Caco-2 (cell line): Measurements from ENCODE around the gene ANP32A. TPM values are rescaled to one million over a fixed set of nuclear protein-coding genes. Genes with fewer than 3 reads are reported as not detected.

ENCODE experiments used
- BruUV-seq: library from RNA; stranded (reverse); fragments of 400-500 nt; replicated peaks from 2 replicates; lab custom pipeline; 2021; lab: Mats Ljungman, UMichigan
- CTCF ChIA-PET: fragments of 300-600 bp; sonication (Branson Sonifier 250); formaldehyde crosslinking; loops from one replicate; lab custom pipeline; 2022; ENCODE audit warnings: antibody characterized with exemption; lab: Charles Lee
- POLR2A ChIA-PET: fragments of 300-600 bp; sonication (Branson Sonifier 250); formaldehyde crosslinking; loops from one replicate; lab custom pipeline; 2022; ENCODE audit warnings: antibody characterized with exemption; lab: Charles Lee
- DNase-seq, 2 experiments: peaks; one replicate each; pipeline versions ENCODE4 v3.0.0 to v3.0.0-alpha.2; 2020 to 2022
- H3K27me3 ChIP-seq: replicated peaks from 2 replicates; pipeline ENCODE4 v1.6.0; 2011; ENCODE audit warnings: low read length; ENCODE audit not compliant: control insufficient read depth, insufficient read depth
- H3K36me3 ChIP-seq: 2 replicates; pipeline ENCODE4 v1.5.1; 2011; ENCODE audit warnings: low read length; ENCODE audit not compliant: control insufficient read depth, insufficient read depth
- H3K4me1 ChIP-seq: fragments of 250-450 bp; sonication (Bioruptor Pico); 2 replicates; pipeline ENCODE4 v1.5.1; 2020; ENCODE audit warnings: mild to moderate bottlenecking
- H3K4me3 ChIP-seq: 2 replicates; pipeline ENCODE4 v1.5.1; 2011; ENCODE audit warnings: low read depth, mild to moderate bottlenecking, control low read depth, low read length
- H3K9me3 ChIP-seq: fragments of 250-450 bp; sonication (Bioruptor Pico); 2 replicates; pipeline ENCODE4 v1.5.1; 2020; ENCODE audit warnings: mild to moderate bottlenecking, moderate library complexity
- H3K27ac Mint-ChIP-seq: one replicate; pipeline ENCODE4 v1.8.0; 2022; ENCODE audit warnings: mixed read lengths; ENCODE audit not compliant: unreplicated experiment
- H3K27me3 Mint-ChIP-seq: one replicate; pipeline ENCODE4 v1.8.0; 2022; ENCODE audit warnings: mixed read lengths; ENCODE audit not compliant: insufficient read depth, unreplicated experiment
- H3K36me3 Mint-ChIP-seq: one replicate; pipeline ENCODE4 v1.8.0; 2022; ENCODE audit warnings: mild to moderate bottlenecking, mixed read lengths; ENCODE audit not compliant: insufficient read depth, unreplicated experiment
- H3K4me1 Mint-ChIP-seq: one replicate; pipeline ENCODE4 v1.8.0; 2022; ENCODE audit warnings: low read depth, mixed read lengths; ENCODE audit not compliant: unreplicated experiment
- H3K4me3 Mint-ChIP-seq: one replicate; pipeline ENCODE4 v1.8.0; 2022; ENCODE audit warnings: mild to moderate bottlenecking, moderate library complexity, mixed read lengths; ENCODE audit not compliant: unreplicated experiment
- H3K9me3 Mint-ChIP-seq: one replicate; pipeline ENCODE4 v1.8.0; 2022; ENCODE audit warnings: mixed read lengths; ENCODE audit not compliant: unreplicated experiment
- intact Hi-C: fragments of 100-400 bp; cut with micrococcal nuclease; formaldehyde crosslinking; loops from one replicate; pipeline ENCODE4 v1.10.0; 2022; ENCODE audit not compliant: unreplicated experiment
- total RNA-seq: library from RNA; stranded (reverse); gene quantifications from 2 replicates; pipeline ENCODE4 v1.2.3, GENCODE V29; 2022
- TF ChIP-seq, protein P1 (sequence below), 2 experiments: fragments of 200-600 bp in 1 of 2; IDR thresholded peaks; 1 replicate in 1 of 2; 2 replicates in 1 of 2; pipeline versions ENCODE4 v1.5.1 to v1.8.0; 2011 to 2022; ENCODE audit warnings: antibody characterized with exemption in 1 of 2, control low read depth in 1 of 2, inconsistent platforms in 1 of 2, low read depth in 1 of 2, low read length in 1 of 2, mild to moderate bottlenecking in 1 of 2, moderate library complexity in 1 of 2; ENCODE audit not compliant: insufficient read depth in 1 of 2, severe bottlenecking in 1 of 2, unreplicated experiment in 1 of 2

ANP32A gene
- total RNA-seq, 1 experiment from 2014 or later, result 169 TPM

GRCh38 chr15:68751622-68752021 is 69.1 kb downstream of the ANP32A start:
- TF ChIP-seq, protein P1, sequence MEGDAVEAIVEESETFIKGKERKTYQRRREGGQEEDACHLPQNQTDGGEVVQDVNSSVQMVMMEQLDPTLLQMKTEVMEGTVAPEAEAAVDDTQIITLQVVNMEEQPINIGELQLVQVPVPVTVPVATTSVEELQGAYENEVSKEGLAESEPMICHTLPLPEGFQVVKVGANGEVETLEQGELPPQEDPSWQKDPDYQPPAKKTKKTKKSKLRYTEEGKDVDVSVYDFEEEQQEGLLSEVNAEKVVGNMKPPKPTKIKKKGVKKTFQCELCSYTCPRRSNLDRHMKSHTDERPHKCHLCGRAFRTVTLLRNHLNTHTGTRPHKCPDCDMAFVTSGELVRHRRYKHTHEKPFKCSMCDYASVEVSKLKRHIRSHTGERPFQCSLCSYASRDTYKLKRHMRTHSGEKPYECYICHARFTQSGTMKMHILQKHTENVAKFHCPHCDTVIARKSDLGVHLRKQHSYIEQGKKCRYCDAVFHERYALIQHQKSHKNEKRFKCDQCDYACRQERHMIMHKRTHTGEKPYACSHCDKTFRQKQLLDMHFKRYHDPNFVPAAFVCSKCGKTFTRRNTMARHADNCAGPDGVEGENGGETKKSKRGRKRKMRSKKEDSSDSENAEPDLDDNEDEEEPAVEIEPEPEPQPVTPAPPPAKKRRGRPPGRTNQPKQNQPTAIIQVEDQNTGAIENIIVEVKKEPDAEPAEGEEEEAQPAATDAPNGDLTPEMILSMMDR (IDR thresholded peaks at IDR 0.05; ENCODE audit: insufficient read depth in 1 of 2, low read depth in 1 of 2, low read length in 1 of 2, severe bottlenecking in 1 of 2, unreplicated experiment in 1 of 2), result no peak
- no peak overlapping the region for H3K27ac Mint-ChIP-seq
- H3K27me3 Mint-ChIP-seq, result no peaks in the 10 kb centered on the region
- H3K4me1 Mint-ChIP-seq, result no peaks in the 10 kb centered on the region
- Histone ChIP-seq H3K27me3 (no peaks in the 10 kb centered on the region), H3K9me3 (no peaks in the 10 kb centered on the region), H3K36me3 (no peaks in the 10 kb centered on the region), H3K4me3 (no peak overlapping the region), H3K4me1 (no peaks in the 10 kb centered on the region)
- no peaks in the 10 kb centered on the region for H3K9me3 Mint-ChIP-seq
- no peak overlapping the region for H3K4me3 Mint-ChIP-seq
- DNase-seq, result no peak
- H3K36me3 Mint-ChIP-seq, result no peaks in the 10 kb centered on the region
- ChIA-PET POLR2A (no interaction called here), CTCF (no interaction called here)
- intact Hi-C loops, result no loop called here
- no TSS peak for BruUV-seq

GRCh38 chr15:68749793-68750192 is 70.9 kb downstream of the ANP32A start:
- intact Hi-C loops, result no loop called here
- POLR2A ChIA-PET, result no interaction called here

GRCh38 chr15:68749365-68749764 is 71.3 kb downstream of the ANP32A start:
- TF ChIP-seq, protein P1 (IDR thresholded peaks at IDR 0.05; ENCODE audit: insufficient read depth in 1 of 2, low read depth in 1 of 2, low read length in 1 of 2, severe bottlenecking in 1 of 2, unreplicated experiment in 1 of 2), result no peak
- Mint-ChIP-seq H3K36me3 (no peaks in the 10 kb centered on the region), H3K4me1 (no peaks in the 10 kb centered on the region), H3K27ac (no peak overlapping the region), H3K9me3 (no peaks in the 10 kb centered on the region), H3K4me3 (no peak overlapping the region), H3K27me3 (no peaks in the 10 kb centered on the region)
- POLR2A ChIA-PET, result no interaction called here
- Histone ChIP-seq H3K4me3 (no peak overlapping the region), H3K36me3 (no peaks in the 10 kb centered on the region), H3K4me1 (no peaks in the 10 kb centered on the region), H3K27me3 (no peaks in the 10 kb centered on the region), H3K9me3 (no peaks in the 10 kb centered on the region)
- BruUV-seq, result no TSS peak
- CTCF ChIA-PET, result no interaction called here
- intact Hi-C loops, result no loop called here
- no peak for DNase-seq

More at GRCh38 chr15:68749793-68750192, 70.9 kb downstream of the ANP32A start:
- Mint-ChIP-seq H3K9me3 (no peaks in the 10 kb centered on the region), H3K36me3 (no peaks in the 10 kb centered on the region), H3K27me3 (no peaks in the 10 kb centered on the region), H3K4me1 (no peaks in the 10 kb centered on the region), H3K4me3 (no peak overlapping the region), H3K27ac (no peak overlapping the region)
- no peak overlapping the region for H3K4me3 ChIP-seq
- no peaks in the 10 kb centered on the region for H3K9me3 ChIP-seq
- CTCF ChIA-PET, result no interaction called here
- DNase-seq, result no peak
- H3K27me3 ChIP-seq, result no peaks in the 10 kb centered on the region
- no TSS peak for BruUV-seq
- no peaks in the 10 kb centered on the region for H3K36me3 ChIP-seq
- TF ChIP-seq, protein P1 (IDR thresholded peaks at IDR 0.05; ENCODE audit: insufficient read depth in 1 of 2, low read depth in 1 of 2, low read length in 1 of 2, severe bottlenecking in 1 of 2, unreplicated experiment in 1 of 2), result no peak
- no peaks in the 10 kb centered on the region for H3K4me1 ChIP-seq
